Measurements from ENCODE around the gene ZRANB1. TPM values are rescaled to one million over a fixed set of nuclear protein-coding genes. Genes with fewer than 3 reads are reported as not detected.

The ZRANB1 gene
- total and polyA plus RNA-seq, 10 of the 15 experiments (the other 5 are each of a cell fraction or from before 2014, with no cell fraction given): 1.7 to 11.8 (median 6.2) TPM

GRCh38 chr10:124997771-124998623, 56.1 kb downstream of the ZRANB1 start:
- H3K27ac ChIP-seq (ENCODE audit: control insufficient read depth, insufficient read depth): no peak overlapping the region
- no peaks in the 10 kb centered on the region for H3K36me3 ChIP-seq (ENCODE audit: control insufficient read depth in 2 of 2, insufficient read depth in 2 of 2, low read length in 1 of 2)
- BruUV-seq (replicated peaks): no TSS peak
- intact Hi-C loops (cut with micrococcal nuclease; ENCODE audit: unreplicated experiment): no loop called here
- H2AFZ ChIP-seq (ENCODE audit: control insufficient read depth, low read depth, low read length): no peak overlapping the region
- no peaks in the 10 kb centered on the region for H3K9me3 ChIP-seq (replicated peaks; ENCODE audit: control insufficient read depth, insufficient read depth, low read length)
- H3K79me2 ChIP-seq (ENCODE audit: control insufficient read depth, insufficient read depth, low read length): no peaks in the 10 kb centered on the region
- H3K9ac ChIP-seq (ENCODE audit: control insufficient read depth, insufficient read depth, low read length): no peak overlapping the region
- no peaks in the 10 kb centered on the region for H3K27me3 ChIP-seq (replicated peaks in 1 of 2; ENCODE audit: control insufficient read depth in 2 of 2, insufficient read depth in 2 of 2, low read length in 1 of 2)
- ATAC-seq: no peak
- no peak overlapping the region for H3K4me3 ChIP-seq
- no peaks in the 10 kb centered on the region; the same call in 1 of the 2 replicates for H3K4me1 ChIP-seq (ENCODE audit: control insufficient read depth, insufficient read depth, low read length)
- 49% methylated on average over 32 of the region's 35 CpGs for WGBS (ENCODE audit: insufficient coverage, insufficient replicate concordance, low lambda C conversion rate, missing lambda C conversion rate)
- H4K20me1 ChIP-seq (ENCODE audit: control insufficient read depth, insufficient read depth): no peaks in the 10 kb centered on the region
- CTCF ChIA-PET: interaction anchor here (0.6 kb wide), 1 partner anchor 1586 kb away, joined by 3 read pairs; no protein-coding TSS in a partner anchor
- POLR2A ChIA-PET: no interaction called here
- DNase-seq (ENCODE audit: low read depth, low spot score): no peak
- FAIRE-seq: no peak
- H3K4me2 ChIP-seq (ENCODE audit: control insufficient read depth, insufficient read depth): no peak overlapping the region
- SMC1A ChIA-PET (ENCODE audit: uncharacterized antibody, unreplicated experiment): no interaction called here
- RAD21 ChIA-PET (ENCODE audit: unreplicated experiment): no interaction called here
- in situ Hi-C loops (cut with MboI): no loop called here
- no peak for TF ChIP-seq HDAC2 (IDR thresholded peaks at IDR 0.05)
- no peak for TF ChIP-seq ZBTB33 (IDR thresholded peaks at IDR 0.05)
- no peak for TF ChIP-seq E4F1 (IDR thresholded peaks at IDR 0.05; ENCODE audit: borderline replicate concordance, partially characterized antibody)
- no peak for TF ChIP-seq ZBTB4 (CRISPR knock-in tag; IDR thresholded peaks at IDR 0.05)
- no peak for TF ChIP-seq BMI1 (IDR thresholded peaks at IDR 0.05; ENCODE audit: borderline replicate concordance)
- TF ChIP-seq, protein P1, sequence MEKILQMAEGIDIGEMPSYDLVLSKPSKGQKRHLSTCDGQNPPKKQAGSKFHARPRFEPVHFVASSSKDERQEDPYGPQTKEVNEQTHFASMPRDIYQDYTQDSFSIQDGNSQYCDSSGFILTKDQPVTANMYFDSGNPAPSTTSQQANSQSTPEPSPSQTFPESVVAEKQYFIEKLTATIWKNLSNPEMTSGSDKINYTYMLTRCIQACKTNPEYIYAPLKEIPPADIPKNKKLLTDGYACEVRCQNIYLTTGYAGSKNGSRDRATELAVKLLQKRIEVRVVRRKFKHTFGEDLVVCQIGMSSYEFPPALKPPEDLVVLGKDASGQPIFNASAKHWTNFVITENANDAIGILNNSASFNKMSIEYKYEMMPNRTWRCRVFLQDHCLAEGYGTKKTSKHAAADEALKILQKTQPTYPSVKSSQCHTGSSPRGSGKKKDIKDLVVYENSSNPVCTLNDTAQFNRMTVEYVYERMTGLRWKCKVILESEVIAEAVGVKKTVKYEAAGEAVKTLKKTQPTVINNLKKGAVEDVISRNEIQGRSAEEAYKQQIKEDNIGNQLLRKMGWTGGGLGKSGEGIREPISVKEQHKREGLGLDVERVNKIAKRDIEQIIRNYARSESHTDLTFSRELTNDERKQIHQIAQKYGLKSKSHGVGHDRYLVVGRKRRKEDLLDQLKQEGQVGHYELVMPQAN (conservative IDR thresholded peaks at IDR 0.05): no peak
- no peak for TF ChIP-seq NFYB (IDR thresholded peaks at IDR 0.05; ENCODE audit: insufficient read depth, low read depth, low read length)
- no peak for TF ChIP-seq CHD4 (IDR thresholded peaks at IDR 0.05)
- TF ChIP-seq CBX3 (IDR thresholded peaks at IDR 0.05; ENCODE audit: borderline replicate concordance, low read depth): no peak
- TF ChIP-seq STAT3 (IDR thresholded peaks at IDR 0.05; ENCODE audit: low read depth, low read length): no peak
- no peak for TF ChIP-seq FOXM1 (IDR thresholded peaks at IDR 0.05; ENCODE audit: low read depth, low read length)
- no peak for TF ChIP-seq TCF7 (IDR thresholded peaks at IDR 0.05; ENCODE audit: borderline replicate concordance)
- no peak for TF ChIP-seq TBL1XR1 (IDR thresholded peaks at IDR 0.05; ENCODE audit: low read depth, low read length)
